Ovary (tissue), 3 donors: Measurements from ENCODE around the gene MSMP.

Experiments used
- POLR2A ChIP-seq: fragments of 450-650 bp; IDR thresholded peaks from one replicate; pipeline ENCODE4 v1.6.1; 2017; ENCODE audit warnings: antibody characterized with exemption, mild to moderate bottlenecking, moderate library complexity
- TF ChIP-seq, protein P1 (sequence below), 3 donors: fragments of 450-650 bp in 2 of 3; fragments of 200-600 bp in 1 of 3; IDR thresholded peaks; one replicate each; pipeline versions ENCODE4 v1.5.1 to v1.8.0; 2016 to 2022; ENCODE audit warnings: antibody characterized with exemption in 3 of 3, mild to moderate bottlenecking in 1 of 3
- donor health status: DM: no; HTN: no; CAD: no.

DNA sequence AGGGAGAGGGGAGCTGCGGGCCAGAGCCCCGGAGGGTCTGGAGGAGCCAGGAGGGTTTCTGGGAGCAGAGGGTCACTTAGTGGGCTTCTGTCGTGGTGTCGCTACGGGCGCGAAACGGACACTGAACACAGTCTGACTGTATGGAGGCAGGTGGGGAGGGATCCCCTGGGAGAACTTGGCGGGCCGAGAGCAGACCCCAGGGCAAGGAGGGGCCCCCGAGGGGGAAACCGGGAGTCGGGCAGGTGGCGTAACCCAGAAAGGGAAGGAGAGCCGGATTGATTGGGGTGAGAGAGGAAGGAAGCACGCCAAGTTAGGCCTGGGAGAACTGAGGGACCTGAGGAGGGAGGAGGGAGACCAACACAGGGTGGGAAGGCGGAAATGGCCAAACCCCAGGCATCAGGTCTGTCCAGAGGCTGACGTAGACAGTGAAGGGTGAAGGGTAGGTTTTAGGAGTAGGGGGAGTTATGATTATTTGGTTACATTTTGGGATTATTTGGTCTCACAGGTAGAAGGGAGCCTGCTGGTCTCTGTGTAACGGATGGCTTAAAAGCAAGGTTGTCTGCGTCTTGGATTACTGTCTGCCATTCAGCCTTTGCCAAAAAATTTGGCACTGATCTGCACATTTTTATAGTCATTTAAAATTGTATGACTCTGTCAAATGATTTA lies 3.3 kb upstream of the MSMP start:
- TF ChIP-seq, protein P1, sequence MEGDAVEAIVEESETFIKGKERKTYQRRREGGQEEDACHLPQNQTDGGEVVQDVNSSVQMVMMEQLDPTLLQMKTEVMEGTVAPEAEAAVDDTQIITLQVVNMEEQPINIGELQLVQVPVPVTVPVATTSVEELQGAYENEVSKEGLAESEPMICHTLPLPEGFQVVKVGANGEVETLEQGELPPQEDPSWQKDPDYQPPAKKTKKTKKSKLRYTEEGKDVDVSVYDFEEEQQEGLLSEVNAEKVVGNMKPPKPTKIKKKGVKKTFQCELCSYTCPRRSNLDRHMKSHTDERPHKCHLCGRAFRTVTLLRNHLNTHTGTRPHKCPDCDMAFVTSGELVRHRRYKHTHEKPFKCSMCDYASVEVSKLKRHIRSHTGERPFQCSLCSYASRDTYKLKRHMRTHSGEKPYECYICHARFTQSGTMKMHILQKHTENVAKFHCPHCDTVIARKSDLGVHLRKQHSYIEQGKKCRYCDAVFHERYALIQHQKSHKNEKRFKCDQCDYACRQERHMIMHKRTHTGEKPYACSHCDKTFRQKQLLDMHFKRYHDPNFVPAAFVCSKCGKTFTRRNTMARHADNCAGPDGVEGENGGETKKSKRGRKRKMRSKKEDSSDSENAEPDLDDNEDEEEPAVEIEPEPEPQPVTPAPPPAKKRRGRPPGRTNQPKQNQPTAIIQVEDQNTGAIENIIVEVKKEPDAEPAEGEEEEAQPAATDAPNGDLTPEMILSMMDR (IDR thresholded peaks at IDR 0.05), result no peak
- TF ChIP-seq POLR2A, result no peak
